Endometrial microvascular endothelial cells (primary cell): ENCODE measurements around the gene PGBD2. TPM values are rescaled to one million over a fixed set of nuclear protein-coding genes. Genes with fewer than 3 reads are reported as not detected.
"Not testable (repeated sequence)": the region's sequence is repeated elsewhere in the genome, so short reads cannot be mapped to it uniquely, and the experiment has no call there.

Experiments
- in situ Hi-C: cut with HindIII; loops from 2 replicates; pipeline ENCODE4 v1.10.0; 2017; ENCODE audit warnings: low sequenced_read_pairs, low pct_unique_long_range_greater_than_20kb; ENCODE audit errors: inconsistent ontology term
- total RNA-seq: library from RNA; depleted of rRNA; stranded (reverse); fragments of >200 nt; gene quantifications from one replicate; pipeline ENCODE4 v1.2.3, GENCODE V29; 2015; ENCODE audit errors: inconsistent ontology term

Gene PGBD2
- total RNA-seq, 1 donor from 2014 or later: 2.9 TPM

DNA sequence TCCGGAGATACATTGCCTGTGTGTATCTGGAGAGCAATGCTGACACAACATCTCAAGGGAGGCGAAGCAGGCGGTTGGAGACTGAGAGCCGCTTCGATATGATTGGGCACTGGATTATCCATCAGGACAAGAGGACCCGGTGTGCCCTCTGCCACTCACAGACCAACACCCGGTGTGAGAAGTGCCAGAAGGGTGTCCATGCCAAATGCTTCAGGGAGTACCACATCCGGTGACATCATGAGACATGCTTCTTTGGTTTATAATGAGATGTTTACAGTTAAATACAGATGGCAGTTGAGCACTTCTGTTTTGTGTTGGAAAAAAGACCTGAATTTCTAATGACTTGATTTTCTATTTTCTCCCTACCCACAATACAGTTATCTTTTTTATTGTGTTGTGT is 12.1 kb downstream of the PGBD2 start:
- in situ Hi-C loops: no loop called here

- in situ Hi-C loops: no loop called here
These were observed 17.6 kb downstream of the PGBD2 start for GRCh38 chr1:248923352-248924338.

- in situ Hi-C loops: no loop called here
These were observed 18.9 kb downstream of the PGBD2 start for GRCh38 chr1:248924696-248925532.

- in situ Hi-C loops: not testable (repeated sequence)
These were observed 19.8 kb downstream of the PGBD2 start for GRCh38 chr1:248925859-248926258.

DNA sequence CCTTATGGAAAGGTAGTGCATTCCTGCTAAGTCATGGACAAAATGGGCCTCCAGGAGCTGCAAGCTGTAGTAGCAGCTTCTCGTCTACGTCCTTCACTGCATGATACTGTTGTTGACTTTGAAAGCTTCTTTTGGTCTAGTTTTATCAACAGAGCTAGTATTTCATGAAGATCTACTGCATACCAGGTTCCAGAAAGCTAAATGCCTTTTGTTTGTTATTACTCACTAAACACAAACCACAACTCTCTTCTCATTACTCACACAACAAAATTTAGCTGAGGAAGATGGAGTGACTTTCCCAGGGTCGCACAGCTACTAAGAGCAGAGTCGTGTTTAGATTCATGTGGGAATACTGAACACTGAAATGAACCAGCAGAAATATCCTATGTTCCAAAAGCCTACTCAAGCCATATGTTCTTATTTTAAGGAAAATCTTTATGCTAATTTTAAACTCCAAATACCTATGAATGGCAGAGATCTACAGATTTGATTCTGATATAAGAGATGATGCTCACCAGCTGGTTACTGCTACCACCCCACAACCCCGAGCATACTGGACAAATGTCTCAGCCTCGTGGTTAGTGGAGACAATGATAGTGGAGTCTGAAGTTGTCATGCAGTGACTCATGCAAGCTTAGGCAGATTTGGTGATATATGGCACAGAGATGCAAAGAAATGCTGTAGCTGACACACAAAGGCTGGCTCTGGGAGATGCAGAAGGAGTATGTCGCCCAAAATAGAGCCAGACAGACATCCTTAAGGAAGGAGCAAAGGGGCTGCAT is 20.6 kb downstream of the PGBD2 start:
- in situ Hi-C loops: no loop called here

DNA sequence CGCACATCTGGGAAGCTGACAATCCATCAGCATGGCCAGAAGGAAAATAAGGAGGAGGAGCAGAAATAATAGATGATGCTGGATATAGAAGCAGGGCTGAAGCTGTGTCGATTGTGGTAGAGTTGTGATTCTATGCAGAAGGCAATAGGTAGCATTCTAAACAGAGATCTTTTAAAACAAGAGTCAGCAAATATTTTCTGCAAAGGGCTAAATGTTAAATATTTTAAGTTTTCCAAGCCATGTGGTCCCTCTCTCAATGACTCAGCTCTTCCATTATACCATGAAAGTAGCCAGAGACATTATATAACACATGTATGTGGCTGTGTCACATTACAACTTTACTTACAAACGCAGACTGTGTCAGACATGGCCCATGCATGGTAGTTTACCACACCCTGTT is 21.2 kb downstream of the PGBD2 start:
- in situ Hi-C loops: not testable (repeated sequence)

DNA sequence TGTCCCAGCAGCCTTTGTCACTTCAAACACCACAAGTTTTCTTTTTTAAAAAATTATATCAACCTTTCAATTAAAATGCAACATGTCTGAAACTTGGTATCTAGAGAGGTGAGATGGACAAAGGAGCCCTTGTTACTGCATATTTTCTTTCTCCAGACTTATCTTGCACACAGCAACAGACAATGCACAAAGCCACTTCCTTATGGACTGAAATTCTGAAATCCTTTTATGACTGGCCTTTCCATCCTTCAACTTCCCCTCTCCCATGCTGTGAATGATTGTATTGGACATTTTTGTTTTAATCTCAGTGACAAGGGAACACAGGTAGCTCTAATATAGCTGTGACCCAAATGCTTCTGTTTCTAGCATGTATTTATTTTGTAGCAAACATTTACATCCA is 22.1 kb downstream of the PGBD2 start:
- in situ Hi-C loops: not testable (repeated sequence)

DNA sequence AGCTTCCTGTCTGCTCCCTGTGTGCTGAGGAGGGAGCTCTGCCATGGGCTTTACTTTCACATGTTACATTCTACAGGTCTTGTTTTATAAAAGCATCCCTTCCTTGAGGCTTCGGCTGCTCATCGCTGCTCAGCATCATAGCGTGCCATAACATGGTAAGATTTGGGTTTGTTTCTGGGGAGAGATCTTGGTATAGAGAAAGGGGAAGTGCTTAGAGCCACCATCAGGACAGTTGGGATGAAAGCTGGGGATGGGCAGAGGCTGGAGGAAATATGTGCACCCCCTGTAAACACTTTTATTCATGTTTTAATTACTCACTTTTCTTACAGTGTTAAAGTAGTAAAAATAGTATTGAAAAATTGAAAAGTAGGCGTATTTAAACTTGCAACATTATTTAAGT is 24.0 kb downstream of the PGBD2 start:
- in situ Hi-C loops: not testable (repeated sequence)

DNA sequence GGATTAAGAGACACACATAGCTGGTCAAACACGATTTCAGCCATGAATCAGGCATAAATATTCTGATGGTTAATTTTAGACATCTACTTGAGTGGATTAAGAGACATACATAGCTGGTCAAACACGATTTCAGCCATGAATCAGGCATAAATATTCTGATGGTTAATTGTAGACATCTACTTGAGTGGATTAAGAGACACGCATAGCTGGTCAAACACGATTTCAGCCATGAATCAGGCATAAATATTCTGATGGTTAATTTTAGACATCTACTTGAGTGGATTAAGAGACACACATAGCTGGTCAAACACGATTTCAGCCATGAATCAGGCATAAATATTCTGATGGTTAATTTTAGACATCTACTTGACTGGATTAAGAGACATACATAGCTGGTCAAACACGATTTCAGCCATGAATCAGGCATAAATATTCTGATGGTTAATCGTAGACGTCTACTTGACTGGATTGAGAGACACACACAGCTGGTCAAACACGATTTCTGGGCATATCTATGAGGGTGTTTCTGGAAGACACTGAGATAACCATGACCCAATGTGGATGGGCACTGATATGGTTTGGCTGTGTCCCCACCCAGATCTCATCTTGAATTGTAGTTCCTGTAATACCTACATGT is 32.3 kb downstream of the PGBD2 start:
- in situ Hi-C loops: not testable (repeated sequence)

- in situ Hi-C loops: not testable (repeated sequence)
These were observed 38.3 kb downstream of the PGBD2 start for GRCh38 chr1:248944134-248944999.

GRCh38 chr1:248945000-248945423 is 39.0 kb downstream of the PGBD2 start:
- in situ Hi-C loops: not testable (repeated sequence)

GRCh38 chr1:248945453-248945852 is 39.4 kb downstream of the PGBD2 start:
- in situ Hi-C loops: not testable (repeated sequence)

GRCh38 chr1:248945856-248946416 is 39.9 kb downstream of the PGBD2 start:
- in situ Hi-C loops: not testable (repeated sequence)

Other genes starting within 250 kb of the PGBD2 start
- gene OR14I1, start 203.5 kb upstream of the PGBD2 start, total RNA-seq: not detected
- gene LYPD8, start 150.5 kb upstream of the PGBD2 start, total RNA-seq: not detected
- gene SH3BP5L, start 80.3 kb upstream of the PGBD2 start, total RNA-seq: 23.0 TPM
- 29.5 TPM for gene ZNF672, start 68.0 kb upstream of the PGBD2 start, total RNA-seq
- 43.8 TPM for gene ZNF692, start 47.1 kb upstream of the PGBD2 start, total RNA-seq